MM.1S (cell line): Measurements from ENCODE around the gene GUCD1.

Experiments used
- EZH2 ChIP-seq: fragments of 300-600 bp; sonication (generic); optimal IDR thresholded peaks from 2 replicates; pipeline ENCODE3; 2017; ENCODE audit warnings: low read depth, mild to moderate bottlenecking, antibody characterized with exemption, low read length, mixed read lengths
- EZH2phosphoT487 ChIP-seq: fragments of 300-600 bp; sonication (generic); IDR thresholded peaks from 2 replicates; pipeline ENCODE4 v1.6.1; 2018; ENCODE audit warnings: antibody characterized with exemption, low read length
- TF ChIP-seq, protein P1 (sequence below): fragments of 300-600 bp; sonication (generic); IDR thresholded peaks from 2 replicates; pipeline ENCODE4 v1.5.1; 2016; ENCODE audit warnings: antibody characterized with exemption, low read length, mixed read lengths

DNA sequence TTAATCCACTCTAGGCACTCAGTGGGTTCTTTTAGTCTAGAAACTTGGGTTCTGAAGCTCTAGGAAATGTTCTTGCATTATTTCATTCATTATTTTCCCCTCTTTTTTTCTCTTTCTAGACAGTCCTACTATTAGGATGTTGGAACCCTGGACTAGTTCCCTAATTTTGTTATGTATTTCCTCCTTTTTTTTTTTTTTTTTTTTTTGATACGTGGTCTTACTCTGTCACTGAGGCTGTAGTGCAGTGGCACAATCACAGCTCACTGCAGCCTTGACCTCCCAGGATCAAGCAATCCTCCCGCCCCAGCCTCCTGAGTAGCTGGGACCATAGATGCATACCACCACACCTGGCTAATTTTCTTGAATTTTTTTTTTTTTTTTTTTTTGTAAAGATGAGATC is 50.4 kb downstream of the GUCD1 start:
- TF ChIP-seq, protein P1, sequence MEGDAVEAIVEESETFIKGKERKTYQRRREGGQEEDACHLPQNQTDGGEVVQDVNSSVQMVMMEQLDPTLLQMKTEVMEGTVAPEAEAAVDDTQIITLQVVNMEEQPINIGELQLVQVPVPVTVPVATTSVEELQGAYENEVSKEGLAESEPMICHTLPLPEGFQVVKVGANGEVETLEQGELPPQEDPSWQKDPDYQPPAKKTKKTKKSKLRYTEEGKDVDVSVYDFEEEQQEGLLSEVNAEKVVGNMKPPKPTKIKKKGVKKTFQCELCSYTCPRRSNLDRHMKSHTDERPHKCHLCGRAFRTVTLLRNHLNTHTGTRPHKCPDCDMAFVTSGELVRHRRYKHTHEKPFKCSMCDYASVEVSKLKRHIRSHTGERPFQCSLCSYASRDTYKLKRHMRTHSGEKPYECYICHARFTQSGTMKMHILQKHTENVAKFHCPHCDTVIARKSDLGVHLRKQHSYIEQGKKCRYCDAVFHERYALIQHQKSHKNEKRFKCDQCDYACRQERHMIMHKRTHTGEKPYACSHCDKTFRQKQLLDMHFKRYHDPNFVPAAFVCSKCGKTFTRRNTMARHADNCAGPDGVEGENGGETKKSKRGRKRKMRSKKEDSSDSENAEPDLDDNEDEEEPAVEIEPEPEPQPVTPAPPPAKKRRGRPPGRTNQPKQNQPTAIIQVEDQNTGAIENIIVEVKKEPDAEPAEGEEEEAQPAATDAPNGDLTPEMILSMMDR, result no peak
- TF ChIP-seq EZH2 (no peak), EZH2phosphoT487 (no peak)
